Panc1 (cell line): ENCODE measurements around the gene CDC45. TPM values are rescaled to one million over a fixed set of nuclear protein-coding genes. Genes with fewer than 3 reads are reported as not detected.

Experiments used
- ATAC-seq: fragments of 200-7000 bp; cut with Tn5 transposase; 2 replicates; pipeline ENCODE4 v1.9.1; 2020; ENCODE audit warnings: mild to moderate bottlenecking, moderate library complexity
- BruUV-seq: library from RNA; stranded (reverse); fragments of 400-500 nt; replicated peaks from 2 replicates; lab custom pipeline; 2021; lab: Mats Ljungman, UMichigan
- CTCF ChIA-PET: fragments of 300-600 bp; sonication (Branson Sonifier 250); formaldehyde crosslinking; loops from one replicate; lab custom pipeline; 2022; ENCODE audit warnings: antibody characterized with exemption; lab: Charles Lee
- POLR2A ChIA-PET: fragments of 300-600 bp; sonication (Branson Sonifier 250); formaldehyde crosslinking; loops from one replicate; lab custom pipeline; 2022; ENCODE audit warnings: antibody characterized with exemption; lab: Charles Lee
- DNase-seq: peaks from one replicate; pipeline ENCODE4 v3.0.0-alpha.2; 2010; ENCODE audit warnings: low read depth, low spot score
- H3K27ac ChIP-seq: 2 replicates; pipeline ENCODE4 v1.5.1; 2011; ENCODE audit warnings: mild to moderate bottlenecking, low read length, inconsistent platforms
- H3K27me3 ChIP-seq: fragments of 200-500 bp; sonication (Bioruptor generic); 2 replicates; pipeline ENCODE4 v1.6.0; 2014; ENCODE audit warnings: low read length, inconsistent platforms; ENCODE audit not compliant: control insufficient read depth, insufficient read depth
- H3K36me3 ChIP-seq: fragments of 200-500 bp; sonication (Bioruptor generic); 2 replicates; pipeline ENCODE4 v1.5.1; 2014; ENCODE audit warnings: inconsistent platforms, mild to moderate bottlenecking, low read length, moderate library complexity; ENCODE audit not compliant: control insufficient read depth, insufficient read depth
- H3K4me1 ChIP-seq: 2 replicates; pipeline ENCODE4 v1.5.1; 2011; ENCODE audit warnings: inconsistent platforms, mild to moderate bottlenecking, low read length, moderate library complexity; ENCODE audit not compliant: control insufficient read depth, insufficient read depth
- H3K4me3 ChIP-seq, 2 experiments: 2 replicates each; pipeline ENCODE4 v1.5.1; 2011 to 2012; ENCODE audit warnings: low read depth in 2 of 2, low read length in 2 of 2, mild to moderate bottlenecking in 2 of 2, inconsistent platforms in 1 of 2, moderate library complexity in 1 of 2
- H3K9me3 ChIP-seq: fragments of 200-500 bp; sonication (Bioruptor generic); 2 replicates; pipeline ENCODE4 v1.5.1; 2014; ENCODE audit warnings: low read depth, mild to moderate bottlenecking, inconsistent platforms, low read length, moderate library complexity; ENCODE audit not compliant: control insufficient read depth, insufficient read depth
- CTCF ChIP-seq: fragments of 450-650 bp; IDR thresholded peaks from 2 replicates; pipeline ENCODE4 v1.5.1; 2017; ENCODE audit warnings: mild to moderate bottlenecking
- POLR2AphosphoS5 ChIP-seq: IDR thresholded peaks from 2 replicates; pipeline ENCODE4 v1.6.1; 2012; ENCODE audit warnings: mild to moderate bottlenecking, low read depth, low read length, moderate library complexity
- REST ChIP-seq, 2 experiments: IDR thresholded peaks; 2 replicates each; pipeline ENCODE4 v1.6.1; 2011 to 2012; ENCODE audit warnings: low read depth in 2 of 2, control low read depth in 1 of 2, low read length in 1 of 2, mild to moderate bottlenecking in 1 of 2, moderate library complexity in 1 of 2; ENCODE audit not compliant: insufficient read depth in 1 of 2
- SIN3A ChIP-seq: IDR thresholded peaks from 2 replicates; pipeline ENCODE4 v1.6.1; 2012; ENCODE audit warnings: low read depth, mild to moderate bottlenecking, low read length, moderate library complexity, borderline replicate concordance; ENCODE audit not compliant: insufficient read depth
- TCF7L2 ChIP-seq: IDR thresholded peaks from 2 replicates; pipeline ENCODE4 v1.6.1; 2011; ENCODE audit warnings: mild to moderate bottlenecking, low read depth, low read length, inconsistent platforms
- in situ Hi-C: cut with HindIII; loops from 2 replicates; pipeline ENCODE4 v1.10.0; 2016; ENCODE audit warnings: low sequenced_read_pairs, low pct_unique_long_range_greater_than_20kb
- intact Hi-C: fragments of 100-400 bp; cut with micrococcal nuclease; formaldehyde crosslinking; loops from one replicate; pipeline ENCODE4 v1.10.0; 2022; ENCODE audit not compliant: unreplicated experiment
- total RNA-seq: library from RNA; stranded (reverse); gene quantifications from one replicate; pipeline ENCODE4 v1.2.1, GENCODE V29; 2021; ENCODE audit not compliant: unreplicated experiment

Gene CDC45
- total RNA-seq, 1 experiment from 2014 or later, result 26.1 TPM

- no peak overlapping the region for H3K27ac ChIP-seq
- in situ Hi-C loops (no loop called here), intact Hi-C loops (no loop called here)
- ChIA-PET POLR2A (no interaction called here), CTCF (no interaction called here)
- BruUV-seq, result no TSS peak
- DNase-seq (no peak), ATAC-seq (no peak)
- no peaks in the 10 kb centered on the region for H3K9me3 ChIP-seq
- no peak for TF ChIP-seq CTCF
- peaks cover 17% of the 10 kb centered on the region for H3K36me3 ChIP-seq
- H3K4me1 ChIP-seq, result no peaks in the 10 kb centered on the region
- H3K4me3 ChIP-seq, result no peak overlapping the region
- no peaks in the 10 kb centered on the region for H3K27me3 ChIP-seq
These were observed 10.3 kb upstream of the CDC45 start for GRCh38 chr22:19469421-19469820.

- Histone ChIP-seq H3K27me3 (no peaks in the 10 kb centered on the region), H3K4me3 (no peak overlapping the region), H3K27ac (no peak overlapping the region), H3K4me1 (no peaks in the 10 kb centered on the region), H3K36me3 (peaks cover 18% of the 10 kb centered on the region), H3K9me3 (no peaks in the 10 kb centered on the region)
- TF ChIP-seq CTCF (no peak), REST (IDR thresholded peaks at IDR 0.05; ENCODE audit: insufficient read depth in 1 of 2, low read depth in 2 of 2, low read length in 1 of 2) (no peak), SIN3A (no peak), POLR2AphosphoS5 (no peak), TCF7L2 (no peak)
- ChIA-PET POLR2A (no interaction called here), CTCF (no interaction called here)
- ATAC-seq (no peak), DNase-seq (no peak)
- intact Hi-C loops (no loop called here), in situ Hi-C loops (no loop called here)
- BruUV-seq, result no TSS peak
These were observed 9.7 kb upstream of the CDC45 start for GRCh38 chr22:19470010-19470409.

- no peak for TF ChIP-seq REST (IDR thresholded peaks at IDR 0.05; ENCODE audit: insufficient read depth in 1 of 2, low read depth in 2 of 2, low read length in 1 of 2)
- TF ChIP-seq TCF7L2, result no peak
- no peak for TF ChIP-seq SIN3A
- no peak for TF ChIP-seq CTCF
- no peak for TF ChIP-seq POLR2AphosphoS5
- no peak for DNase-seq
- POLR2A ChIA-PET, result no interaction called here
- intact Hi-C loops (no loop called here), in situ Hi-C loops (no loop called here)
- Histone ChIP-seq H3K4me1 (no peaks in the 10 kb centered on the region; the same call in 1 of the 2 replicates), H3K36me3 (peaks cover 12% of the 10 kb centered on the region), H3K27ac (no peak overlapping the region), H3K27me3 (no peaks in the 10 kb centered on the region), H3K4me3 (no peak overlapping the region), H3K9me3 (no peaks in the 10 kb centered on the region)
- no peak for ATAC-seq
- CTCF ChIA-PET, result no interaction called here
- BruUV-seq, result no TSS peak
These were observed 8.1 kb upstream of the CDC45 start for GRCh38 chr22:19471572-19471971.
